ENCODE measurements around the gene DNAJC4. TPM values are rescaled to one million over a fixed set of nuclear protein-coding genes. Genes with fewer than 3 reads are reported as not detected.

Gene DNAJC4
- total RNA-seq, 1 donor from 2014 or later: 39.1 TPM

DNA sequence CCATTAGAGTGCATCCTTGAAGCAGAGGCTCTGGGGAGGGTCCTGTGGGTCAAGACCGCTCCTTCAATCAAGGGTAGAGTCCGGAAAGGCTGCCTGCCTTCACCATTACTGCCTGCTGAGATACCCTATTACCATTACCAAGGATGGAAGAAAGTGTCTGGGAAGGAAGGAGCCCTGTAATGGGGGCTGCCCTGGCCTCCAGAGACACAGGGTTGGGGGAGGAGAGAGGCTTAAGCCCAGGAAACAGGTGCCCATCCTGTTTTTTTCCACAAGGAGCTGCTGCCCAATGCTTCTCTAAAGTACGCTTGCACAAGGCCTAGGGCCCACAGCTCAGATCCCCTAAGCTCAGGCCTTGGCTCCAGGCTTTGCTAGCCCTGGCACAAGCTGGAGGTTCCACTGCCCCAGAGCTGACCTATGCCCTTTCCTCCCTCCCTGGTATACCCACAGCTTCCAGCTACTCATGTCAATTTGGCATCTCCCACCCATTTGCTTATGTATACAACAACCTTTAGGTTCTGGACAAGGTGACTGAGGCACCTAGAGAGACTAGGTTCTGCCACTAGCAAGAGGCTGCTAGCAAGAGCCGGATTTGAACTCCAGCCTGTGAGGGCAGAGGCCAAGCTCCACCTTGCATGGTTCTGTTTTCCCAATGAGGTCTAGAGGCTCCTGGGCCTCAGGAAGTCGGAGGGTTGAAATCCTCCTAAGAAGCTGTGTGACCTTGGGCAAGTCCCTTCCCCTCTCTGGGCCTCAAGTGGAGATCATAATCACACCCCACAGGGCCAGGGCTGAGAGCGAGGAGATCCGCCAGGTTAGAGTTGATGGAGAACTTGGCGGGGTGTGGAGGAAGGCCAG, 19.4 kb downstream of the DNAJC4 start:
- peaks cover 3% of the 10 kb centered on the region for H3K27me3 Mint-ChIP-seq
- H3K4me3 Mint-ChIP-seq (ENCODE audit: low read depth): peak overlapping the region; percentile 33
- no peaks in the 10 kb centered on the region for H3K9me3 Mint-ChIP-seq (ENCODE audit: low read depth)
- H3K4me1 Mint-ChIP-seq (ENCODE audit: low read depth): peaks cover 11% of the 10 kb centered on the region
- no peak overlapping the region for H3K27ac Mint-ChIP-seq
- TF ChIP-seq, protein P1, sequence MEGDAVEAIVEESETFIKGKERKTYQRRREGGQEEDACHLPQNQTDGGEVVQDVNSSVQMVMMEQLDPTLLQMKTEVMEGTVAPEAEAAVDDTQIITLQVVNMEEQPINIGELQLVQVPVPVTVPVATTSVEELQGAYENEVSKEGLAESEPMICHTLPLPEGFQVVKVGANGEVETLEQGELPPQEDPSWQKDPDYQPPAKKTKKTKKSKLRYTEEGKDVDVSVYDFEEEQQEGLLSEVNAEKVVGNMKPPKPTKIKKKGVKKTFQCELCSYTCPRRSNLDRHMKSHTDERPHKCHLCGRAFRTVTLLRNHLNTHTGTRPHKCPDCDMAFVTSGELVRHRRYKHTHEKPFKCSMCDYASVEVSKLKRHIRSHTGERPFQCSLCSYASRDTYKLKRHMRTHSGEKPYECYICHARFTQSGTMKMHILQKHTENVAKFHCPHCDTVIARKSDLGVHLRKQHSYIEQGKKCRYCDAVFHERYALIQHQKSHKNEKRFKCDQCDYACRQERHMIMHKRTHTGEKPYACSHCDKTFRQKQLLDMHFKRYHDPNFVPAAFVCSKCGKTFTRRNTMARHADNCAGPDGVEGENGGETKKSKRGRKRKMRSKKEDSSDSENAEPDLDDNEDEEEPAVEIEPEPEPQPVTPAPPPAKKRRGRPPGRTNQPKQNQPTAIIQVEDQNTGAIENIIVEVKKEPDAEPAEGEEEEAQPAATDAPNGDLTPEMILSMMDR (IDR thresholded peaks at IDR 0.05; ENCODE audit: unreplicated experiment): no peak
- DNase-seq (ENCODE audit: low spot score, unreplicated experiment): no peak
- H3K36me3 Mint-ChIP-seq (ENCODE audit: insufficient read depth): no peaks in the 10 kb centered on the region

DNA sequence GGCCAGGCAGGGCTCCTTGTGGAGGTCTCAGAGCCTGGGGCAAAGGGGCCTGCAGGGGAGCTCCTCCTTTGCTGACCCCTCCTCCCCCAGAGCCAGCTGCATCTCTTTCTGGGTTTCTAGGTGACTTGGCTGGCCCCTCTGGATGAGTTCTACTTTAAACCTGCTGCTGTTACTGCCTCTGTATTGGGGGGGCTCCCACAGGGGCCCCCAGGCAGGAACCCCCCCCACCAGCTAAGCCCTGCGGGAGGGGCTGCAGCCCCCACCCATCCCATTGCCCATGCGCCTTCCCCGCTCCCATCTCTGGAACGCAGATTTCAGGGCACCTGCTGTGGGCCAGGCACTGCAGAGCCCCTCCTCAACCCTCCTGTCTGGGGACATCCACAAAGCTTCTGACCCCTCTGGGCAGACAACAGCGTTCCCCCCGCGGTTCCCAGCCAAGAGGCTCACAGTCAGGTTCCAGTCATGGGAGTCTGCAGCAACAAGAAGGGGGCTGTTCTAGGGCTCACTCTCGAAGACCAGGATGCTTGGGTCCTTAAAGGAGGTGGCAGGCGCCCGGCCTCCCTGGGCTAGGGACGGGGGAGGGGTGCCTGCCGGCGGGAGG, 20.2 kb downstream of the DNAJC4 start:
- H3K27ac Mint-ChIP-seq: no peak overlapping the region
- TF ChIP-seq, protein P1 (IDR thresholded peaks at IDR 0.05; ENCODE audit: unreplicated experiment): no peak
- no peak for DNase-seq (ENCODE audit: low spot score, unreplicated experiment)
- H3K9me3 Mint-ChIP-seq (ENCODE audit: low read depth): no peaks in the 10 kb centered on the region
- H3K4me3 Mint-ChIP-seq (ENCODE audit: low read depth): peak overlapping the region; percentile 44
- H3K36me3 Mint-ChIP-seq (ENCODE audit: insufficient read depth): no peaks in the 10 kb centered on the region
- peaks cover 11% of the 10 kb centered on the region for H3K4me1 Mint-ChIP-seq (ENCODE audit: low read depth)
- peaks cover 3% of the 10 kb centered on the region for H3K27me3 Mint-ChIP-seq

DNA sequence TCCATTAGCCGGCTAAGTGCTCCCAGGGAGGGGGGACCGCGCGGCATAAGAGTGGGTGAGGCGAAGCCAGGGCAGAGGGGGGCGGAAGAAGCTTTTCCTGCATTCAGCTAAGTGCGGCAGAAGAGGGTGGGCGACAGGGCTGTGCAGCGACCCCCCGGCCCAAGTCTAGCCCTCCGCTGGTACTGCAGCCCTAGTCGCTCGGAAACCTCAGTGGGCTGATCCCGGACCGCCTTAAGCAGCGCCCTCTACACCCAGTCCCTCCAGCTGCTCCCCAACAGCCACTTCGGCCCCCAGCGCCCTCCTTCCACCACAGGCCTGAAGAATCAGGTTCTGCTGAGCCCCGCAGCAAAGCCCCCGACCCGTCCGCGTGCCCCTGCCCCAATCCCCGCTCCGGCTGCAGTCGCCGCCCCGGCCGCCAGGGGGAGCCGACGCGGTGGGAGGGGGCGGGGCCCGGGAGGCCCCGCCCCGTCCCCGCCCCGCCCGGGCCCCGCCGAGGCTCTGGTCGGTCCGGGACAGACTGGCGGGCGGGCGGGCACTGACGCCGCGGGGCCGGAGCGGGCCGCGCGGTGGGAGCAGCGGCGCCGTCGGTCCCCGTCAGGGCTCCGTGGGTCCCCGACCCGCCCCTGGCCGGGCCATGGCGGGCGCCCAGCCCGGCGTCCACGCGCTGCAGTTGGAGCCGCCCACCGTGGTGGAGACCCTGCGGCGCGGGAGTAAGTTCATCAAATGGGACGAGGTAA, 20.8 kb downstream of the DNAJC4 start, which contains the start of gene PLCB3:
Gene PLCB3, plus strand, starts transcription at position 515 of the 737 bp plus-strand sequence. Its CDS starts 120 bp downstream, at position 635.
- peaks cover 3% of the 10 kb centered on the region for H3K27me3 Mint-ChIP-seq
- no peaks in the 10 kb centered on the region for H3K9me3 Mint-ChIP-seq (ENCODE audit: low read depth)
- H3K4me3 Mint-ChIP-seq (ENCODE audit: low read depth): peak within 1 kb of the TSS; percentile 82
- no peak within 1 kb of the TSS for H3K27ac Mint-ChIP-seq
- peaks cover 11% of the 10 kb centered on the region for H3K4me1 Mint-ChIP-seq (ENCODE audit: low read depth)
- peak; percentile 66 for DNase-seq (ENCODE audit: low spot score, unreplicated experiment)
- TF ChIP-seq, protein P1 (IDR thresholded peaks at IDR 0.05; ENCODE audit: unreplicated experiment): peak; percentile 79
- H3K36me3 Mint-ChIP-seq (ENCODE audit: insufficient read depth): no peaks in the 10 kb centered on the region

DNA sequence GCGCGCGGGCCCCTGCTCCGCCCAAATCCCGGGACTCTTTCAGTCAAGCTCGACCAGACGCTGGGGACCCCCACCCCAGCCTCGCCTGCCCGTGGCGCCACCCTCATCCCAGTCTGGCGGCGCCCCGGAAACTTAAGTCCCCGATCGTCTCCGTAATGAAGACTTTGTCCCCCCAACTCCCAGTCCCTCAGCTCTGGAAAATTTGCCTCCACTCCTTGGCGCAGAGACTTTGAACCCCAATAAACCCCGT, 21.3 kb downstream of the DNAJC4 start:
- DNase-seq (ENCODE audit: low spot score, unreplicated experiment): no peak
- Mint-ChIP-seq H3K4me1 (ENCODE audit: low read depth) (peaks cover 11% of the 10 kb centered on the region), H3K27me3 (peaks cover 3% of the 10 kb centered on the region), H3K36me3 (ENCODE audit: insufficient read depth) (no peaks in the 10 kb centered on the region), H3K27ac (no peak overlapping the region), H3K9me3 (ENCODE audit: low read depth) (no peaks in the 10 kb centered on the region), H3K4me3 (ENCODE audit: low read depth) (peak overlapping the region; percentile 82)
- TF ChIP-seq, protein P1 (IDR thresholded peaks at IDR 0.05; ENCODE audit: unreplicated experiment): no peak

All from progenitor cell of endocrine pancreas (in vitro differentiated cells).